Ramos (cell line): Measurements from ENCODE around the gene STATH.
"Not testable (repeated sequence)": the region's sequence is repeated elsewhere in the genome, so short reads cannot be mapped to it uniquely, and the experiment has no call there.

Source experiments
- in situ Hi-C: fragments of 300-500 bp; cut with MboI; formaldehyde crosslinking; loops from one replicate; pipeline ENCODE4 v1.14.3; 2022; ENCODE audit warnings: low sequenced_read_pairs; ENCODE audit not compliant: unreplicated experiment

Gene STATH, protein sequence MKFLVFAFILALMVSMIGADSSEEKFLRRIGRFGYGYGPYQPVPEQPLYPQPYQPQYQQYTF

DNA sequence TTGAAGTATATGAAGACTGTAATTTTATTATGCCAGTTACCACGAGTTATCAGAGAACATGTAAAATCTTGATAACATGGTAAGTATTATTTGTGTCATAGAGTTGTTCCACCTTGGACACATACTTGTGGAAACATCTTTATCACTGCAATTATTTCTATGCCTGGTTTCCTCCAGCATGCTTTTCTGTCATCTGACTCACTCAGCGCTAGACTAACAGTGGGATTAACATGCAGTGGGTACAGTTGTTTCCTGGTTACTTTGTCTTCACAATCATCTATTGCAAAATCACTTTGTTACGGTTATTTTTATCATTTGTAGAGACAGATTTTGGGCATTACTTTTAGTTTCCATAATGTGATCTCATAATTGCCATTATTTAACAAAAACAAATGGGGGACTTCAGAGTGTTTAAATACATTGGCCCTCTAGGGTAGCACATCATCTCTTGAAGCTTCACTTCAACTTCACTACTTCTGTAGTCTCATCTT lies at the start of gene STATH:
TSS of gene STATH (plus strand) at position 441 of the 491 bp plus-strand sequence. CDS start 2,472 bp downstream, outside the sequence.
- in situ Hi-C loops: no loop called here

DNA sequence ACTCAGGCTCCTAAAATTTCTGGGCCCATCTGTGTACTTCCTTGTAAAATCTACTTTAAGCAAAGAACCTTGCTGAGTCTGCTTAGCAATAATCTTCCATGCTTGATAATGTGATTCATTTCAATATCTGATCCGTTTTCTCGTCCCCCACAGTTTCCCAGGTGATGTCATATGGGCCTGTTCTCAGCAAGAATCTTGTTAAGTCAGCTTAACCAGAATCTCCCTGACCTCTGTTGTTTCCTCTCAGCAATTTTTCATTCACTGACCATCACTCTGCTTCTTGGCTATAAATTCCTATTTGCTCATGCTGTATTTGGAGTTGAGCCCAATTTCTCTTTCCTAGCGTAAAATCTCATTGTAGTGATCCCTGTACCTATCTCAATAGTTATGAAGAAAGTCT lies 44.2 kb upstream of the STATH start:
- in situ Hi-C loops: no loop called here

DNA sequence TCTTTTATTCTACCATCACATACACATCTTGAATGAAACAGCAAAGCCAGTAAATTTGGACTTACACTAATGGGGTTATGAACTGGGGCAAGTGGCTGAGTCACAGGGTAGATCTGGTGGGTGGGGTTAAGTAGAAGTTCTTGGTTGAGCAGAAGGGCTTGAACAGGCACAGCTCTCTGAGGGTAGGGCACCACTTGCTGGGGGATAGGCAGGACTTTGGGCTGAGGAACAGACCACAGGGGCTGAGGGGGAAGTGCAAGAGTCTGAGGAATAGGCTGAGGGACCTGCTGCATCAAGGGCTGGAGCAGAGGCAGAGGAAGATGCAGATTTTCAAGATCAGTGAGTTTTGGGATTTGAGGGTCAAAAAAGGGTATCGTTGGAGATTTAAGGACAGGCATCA lies 38.6 kb upstream of the STATH start:
- in situ Hi-C loops: no loop called here

DNA sequence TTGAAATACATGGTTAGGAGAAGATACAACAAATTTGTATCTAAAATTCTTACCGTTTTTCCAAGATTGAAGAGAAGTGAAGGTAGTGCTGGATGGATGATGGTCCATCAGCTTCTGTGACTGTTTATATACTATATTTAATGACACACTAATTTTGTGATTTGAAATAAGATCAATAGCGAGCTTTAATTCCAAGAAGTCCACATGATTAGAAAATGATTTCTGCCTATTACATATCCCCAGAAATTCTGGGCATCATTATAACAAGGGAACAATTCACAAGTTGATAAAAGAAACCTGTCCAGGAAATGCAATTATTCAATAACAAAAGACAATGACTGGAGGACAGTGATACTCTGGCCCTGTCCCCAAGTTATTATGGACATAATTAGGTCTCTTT lies 30.1 kb upstream of the STATH start, which contains the start of gene CSN2:
TSS of gene CSN2 (minus strand) at position 101 of the 400 bp plus-strand sequence. CDS start 4,733 bp downstream, outside the sequence.
- in situ Hi-C loops: no loop called here

DNA sequence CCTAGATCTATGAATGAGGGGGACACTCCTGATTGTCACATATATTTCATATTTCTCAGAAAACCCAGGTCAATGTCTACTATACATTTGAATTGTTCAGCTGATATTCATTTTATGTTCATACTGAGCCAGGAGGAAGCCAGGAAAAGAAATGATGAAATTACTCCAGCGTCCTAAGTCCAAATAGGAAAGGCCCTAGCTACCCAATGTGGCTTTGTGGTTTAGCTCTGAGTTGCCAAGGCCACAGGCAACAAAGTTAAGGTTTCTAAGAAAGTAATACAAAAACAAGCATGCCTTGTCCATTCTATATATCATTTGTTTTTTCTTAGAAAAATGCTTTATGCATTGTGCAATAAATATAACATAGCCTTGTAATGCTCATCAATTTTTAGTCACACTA lies 25.7 kb upstream of the STATH start:
- in situ Hi-C loops: no loop called here

DNA sequence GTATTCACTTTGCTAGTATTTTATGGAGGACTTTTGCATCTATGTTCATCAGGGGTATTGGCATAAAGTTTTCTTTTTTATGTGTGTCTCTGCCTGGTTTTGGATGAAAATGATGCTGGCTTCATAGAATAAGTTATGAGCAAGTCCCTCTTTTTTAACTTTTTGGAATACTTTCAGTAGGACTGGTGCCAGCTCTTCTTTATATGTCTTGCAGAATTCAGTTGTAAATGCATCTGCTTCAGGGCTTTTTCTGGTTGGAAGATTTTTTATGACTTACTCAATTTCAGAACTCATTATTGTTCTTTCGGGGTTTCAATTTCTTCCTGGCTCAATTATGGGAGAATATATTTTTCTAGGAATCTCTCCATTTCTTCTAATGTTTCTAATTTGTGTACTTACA lies 21.1 kb upstream of the STATH start:
- in situ Hi-C loops: no loop called here

DNA sequence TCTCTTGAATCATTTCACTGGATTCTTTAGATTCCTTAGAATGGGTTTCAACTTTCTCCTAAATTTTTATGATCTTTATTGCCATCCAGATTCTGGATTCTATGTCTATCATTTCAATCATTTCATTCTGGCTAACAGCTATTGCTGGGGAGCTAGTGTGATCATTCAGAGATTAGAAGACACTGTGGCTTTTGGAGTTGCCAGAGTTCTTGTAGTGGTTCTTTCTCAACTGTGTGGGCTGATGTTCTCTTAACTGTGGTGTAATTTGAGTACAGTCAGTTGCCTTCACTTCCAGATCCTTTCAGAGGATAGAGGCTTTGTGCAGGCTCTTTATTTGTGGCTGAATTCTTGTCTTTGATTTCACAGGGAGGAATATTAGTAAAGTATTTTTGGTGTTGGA lies 18.2 kb upstream of the STATH start:
- in situ Hi-C loops: no loop called here

DNA sequence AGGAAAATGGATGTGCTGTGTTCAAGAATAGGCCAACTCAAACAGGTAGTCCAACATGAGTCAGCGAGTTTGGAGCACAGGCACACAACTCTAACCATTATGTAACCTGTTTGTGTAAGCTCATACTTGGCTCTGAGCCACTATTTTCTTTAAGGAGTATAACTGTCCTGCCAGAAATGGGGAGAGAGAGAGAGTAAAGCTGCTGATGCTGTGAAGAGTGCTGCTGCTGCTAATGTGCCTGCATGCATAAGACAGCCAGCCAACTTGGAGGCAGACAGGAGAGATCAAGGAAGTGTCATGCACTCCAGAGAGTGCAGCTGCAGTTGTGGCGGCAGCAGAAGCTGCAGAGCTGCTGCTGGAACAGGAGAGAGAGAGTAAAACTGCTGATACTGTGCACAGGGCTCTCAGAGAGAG lies 11.7 kb upstream of the STATH start:
- in situ Hi-C loops: no loop called here

DNA sequence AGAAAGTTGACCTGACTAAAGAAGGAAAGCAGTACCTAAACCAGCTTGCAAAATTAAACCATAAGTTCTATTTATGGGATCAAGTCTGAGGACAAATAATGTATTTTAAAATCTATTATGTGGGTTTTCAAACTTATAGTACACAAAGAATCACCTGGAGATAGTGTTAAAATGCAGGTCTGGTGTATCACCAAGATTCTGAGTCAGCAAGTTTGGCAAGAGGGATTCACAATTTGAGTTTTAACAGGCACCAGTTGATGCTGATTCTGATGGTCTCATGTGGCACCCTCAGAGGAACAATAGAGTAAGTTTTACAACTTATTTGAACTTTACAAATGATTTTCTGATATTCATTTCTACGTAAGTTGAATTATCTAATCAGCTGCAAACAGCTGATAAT lies 9.1 kb upstream of the STATH start:
- in situ Hi-C loops: no loop called here

DNA sequence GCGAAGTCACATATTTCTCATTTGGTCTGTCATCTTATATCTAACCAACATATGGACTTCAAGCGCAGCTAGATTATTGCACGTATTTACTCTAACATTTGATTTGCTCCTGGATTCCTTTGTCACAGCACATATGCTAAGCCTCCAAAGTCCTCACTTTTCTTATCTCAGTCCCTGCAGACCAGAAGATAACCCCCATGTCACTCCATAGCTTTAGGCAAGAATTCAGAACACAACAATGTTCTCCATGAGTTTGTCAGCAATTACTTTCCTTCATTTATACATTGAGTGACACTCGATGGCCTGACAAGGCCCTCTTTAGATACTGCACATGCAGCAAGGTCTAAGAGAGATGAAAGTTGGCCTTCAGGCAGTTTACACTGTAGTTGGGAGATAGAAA lies 4.8 kb upstream of the STATH start:
- in situ Hi-C loops: no loop called here

DNA sequence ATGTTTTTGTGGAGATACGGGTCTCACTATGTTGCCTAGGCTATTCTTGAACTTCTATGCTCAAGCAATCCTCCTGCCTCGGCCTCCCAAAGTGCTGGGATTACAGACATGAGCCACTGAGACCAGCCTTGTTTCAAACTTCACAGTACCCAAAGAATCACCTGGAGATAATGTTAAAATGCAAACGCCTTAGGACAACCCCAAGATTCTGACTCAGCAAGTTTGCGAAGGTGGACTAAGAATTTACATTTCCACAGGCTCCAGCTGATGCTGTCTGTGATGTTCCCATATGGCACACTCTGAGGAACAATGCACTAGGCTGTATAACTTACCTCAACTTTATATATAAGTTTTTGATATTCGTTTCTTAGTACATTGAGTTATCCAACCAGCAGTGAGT lies 984 bp upstream of the STATH start:
- in situ Hi-C loops: no loop called here

DNA sequence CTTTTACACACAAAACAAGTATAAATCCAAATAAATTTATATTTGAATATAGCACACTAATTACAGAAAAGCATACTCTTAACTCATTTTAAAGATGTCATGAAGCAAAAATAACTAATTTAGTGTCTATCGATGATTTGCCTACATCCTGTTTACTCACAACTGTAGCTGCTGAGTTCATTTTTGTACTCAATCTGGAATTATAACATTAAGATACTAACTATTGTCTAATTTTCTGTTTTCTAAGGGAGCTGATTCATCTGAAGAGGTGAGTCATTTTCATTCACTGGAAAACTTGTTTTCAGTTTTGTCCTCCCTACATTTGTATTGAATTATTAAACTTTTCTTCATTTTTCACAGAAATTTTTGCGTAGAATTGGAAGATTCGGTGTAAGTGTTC lies 3.7 kb downstream of the STATH start:
- in situ Hi-C loops: no loop called here

DNA sequence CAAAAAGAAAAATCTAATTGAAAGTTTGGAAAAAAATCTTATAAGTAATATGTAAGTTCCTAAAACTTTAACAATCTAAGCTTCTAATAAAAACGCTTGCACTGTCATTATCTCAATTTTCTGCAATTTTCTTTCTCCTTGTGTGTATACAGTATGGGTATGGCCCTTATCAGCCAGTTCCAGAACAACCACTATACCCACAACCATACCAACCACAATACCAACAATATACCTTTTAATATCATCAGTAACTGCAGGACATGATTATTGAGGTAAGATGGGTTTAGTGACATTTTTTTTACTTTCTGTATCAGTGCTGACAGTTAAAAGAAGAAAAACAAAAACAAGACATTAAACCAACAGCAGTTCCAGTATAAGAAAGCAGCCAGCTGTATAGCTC lies 4.9 kb downstream of the STATH start:
- in situ Hi-C loops: no loop called here

DNA sequence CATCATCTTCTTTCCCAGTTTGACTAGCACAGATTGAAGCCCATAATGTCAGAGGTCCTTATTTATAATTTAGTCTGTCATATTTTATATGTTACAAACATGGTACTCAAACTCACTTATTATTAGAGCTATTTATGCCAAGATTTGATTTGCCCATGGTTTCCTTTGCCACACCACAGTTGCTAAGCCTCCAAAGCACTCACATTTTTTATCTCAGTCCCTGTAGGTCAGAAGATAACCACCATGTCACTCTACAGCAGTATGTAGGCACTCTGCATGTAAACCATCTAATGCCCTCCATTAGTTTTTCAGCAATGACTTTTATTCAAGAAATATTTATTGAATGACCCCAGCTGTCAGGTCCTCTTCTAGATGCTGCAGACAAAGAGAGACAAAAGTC lies 6.7 kb downstream of the STATH start:
- in situ Hi-C loops: no loop called here

DNA sequence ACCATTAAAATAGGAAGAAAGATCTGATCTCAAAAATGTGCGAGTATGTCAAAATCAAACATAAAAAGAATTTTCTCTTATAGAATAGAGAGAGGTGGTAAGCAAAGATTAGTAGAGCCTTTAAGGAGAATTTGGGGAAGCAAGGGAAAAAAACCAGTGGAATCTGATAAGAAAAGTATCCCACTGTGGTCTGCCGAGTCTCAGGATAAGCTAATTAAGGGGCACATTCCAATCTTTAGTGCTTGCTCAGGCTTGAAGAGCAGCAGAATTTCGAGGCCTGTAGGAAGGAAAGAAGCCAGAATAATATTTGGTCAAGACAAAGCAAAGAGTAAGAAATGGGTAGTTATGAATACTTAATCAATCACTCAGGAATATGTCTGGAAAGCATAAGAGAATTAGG lies 13.0 kb downstream of the STATH start:
- in situ Hi-C loops: no loop called here

DNA sequence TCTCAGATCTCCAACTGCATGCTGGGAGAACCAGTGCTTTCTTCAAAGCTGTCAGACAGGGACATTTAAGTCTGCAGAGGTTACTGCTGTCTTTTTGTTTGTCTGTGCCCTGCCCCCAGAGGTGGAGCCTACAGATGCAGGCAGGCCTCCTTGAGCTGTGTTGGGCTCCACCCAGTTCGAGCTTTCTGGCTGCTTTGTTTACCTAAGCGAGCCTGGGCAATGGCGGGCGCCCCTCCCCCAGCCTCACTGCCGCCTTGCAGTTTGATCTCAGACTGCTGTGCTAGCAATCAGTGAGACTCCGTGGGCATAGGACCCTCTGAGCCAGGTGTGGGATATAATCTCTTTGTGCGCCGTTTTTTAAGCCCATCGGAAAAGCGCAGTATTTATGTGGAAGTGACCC lies 23.2 kb downstream of the STATH start:
- in situ Hi-C loops: not testable (repeated sequence)

DNA sequence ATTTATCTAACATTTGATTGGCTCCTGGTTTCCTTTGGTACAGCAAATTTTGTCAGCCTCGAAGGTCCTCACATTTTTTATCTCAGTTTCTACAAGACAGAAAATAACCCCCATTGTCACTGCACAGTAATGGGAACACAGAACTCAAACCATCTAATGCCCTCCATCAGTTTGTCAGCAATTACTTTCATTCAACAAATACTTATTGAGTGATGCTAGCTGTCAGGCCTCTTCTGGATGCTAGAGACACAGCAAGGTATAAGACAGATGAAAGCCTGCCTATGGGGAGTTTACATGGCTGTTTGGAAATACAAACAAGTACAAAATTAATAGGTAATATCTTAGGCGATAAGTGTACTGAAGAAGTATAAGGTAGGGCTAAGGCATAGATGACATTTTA lies 27.5 kb downstream of the STATH start:
- in situ Hi-C loops: no loop called here

DNA sequence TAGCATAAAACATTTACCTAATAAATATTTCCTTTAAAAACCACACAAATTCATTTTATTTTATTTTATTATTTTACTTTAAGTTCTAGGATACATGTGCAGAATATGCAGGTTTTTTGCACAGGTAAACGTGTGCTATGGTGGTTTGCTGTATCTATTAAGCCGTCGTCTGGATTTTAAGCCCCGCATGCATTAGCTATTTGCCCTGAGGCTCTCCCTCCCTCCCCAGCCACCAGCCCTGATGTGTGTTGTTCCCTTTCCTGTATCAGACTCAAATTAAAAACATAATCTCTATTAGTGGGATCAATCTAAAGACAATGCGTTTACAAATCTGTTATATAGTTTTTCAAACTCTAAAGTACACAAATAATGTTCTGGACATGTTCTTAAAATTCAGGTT lies 31.2 kb downstream of the STATH start:
- in situ Hi-C loops: no loop called here

DNA sequence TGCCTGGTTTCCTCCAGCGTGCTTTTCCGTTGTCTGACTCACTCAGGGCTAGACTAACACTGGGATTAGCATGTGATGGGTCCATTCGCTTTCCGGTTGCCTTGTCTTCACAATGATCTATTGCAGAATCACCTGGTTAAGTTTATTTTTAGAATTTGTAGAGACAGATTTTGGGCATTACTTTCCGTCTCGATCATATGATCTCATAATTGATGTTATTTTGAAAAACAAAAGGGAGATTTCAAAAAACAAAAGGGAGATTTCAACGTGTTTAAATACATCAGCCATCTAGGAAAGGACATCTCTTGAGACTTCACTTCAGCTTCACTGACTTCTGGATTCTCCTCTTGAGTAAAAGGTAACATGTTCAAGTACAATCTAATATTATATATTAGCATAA lies 32.4 kb downstream of the STATH start, which contains the start of gene HTN3:
TSS of gene HTN3 (plus strand) at position 301 of the 400 bp plus-strand sequence. CDS start 2,282 bp downstream, outside the sequence.
- in situ Hi-C loops: not testable (repeated sequence)

DNA sequence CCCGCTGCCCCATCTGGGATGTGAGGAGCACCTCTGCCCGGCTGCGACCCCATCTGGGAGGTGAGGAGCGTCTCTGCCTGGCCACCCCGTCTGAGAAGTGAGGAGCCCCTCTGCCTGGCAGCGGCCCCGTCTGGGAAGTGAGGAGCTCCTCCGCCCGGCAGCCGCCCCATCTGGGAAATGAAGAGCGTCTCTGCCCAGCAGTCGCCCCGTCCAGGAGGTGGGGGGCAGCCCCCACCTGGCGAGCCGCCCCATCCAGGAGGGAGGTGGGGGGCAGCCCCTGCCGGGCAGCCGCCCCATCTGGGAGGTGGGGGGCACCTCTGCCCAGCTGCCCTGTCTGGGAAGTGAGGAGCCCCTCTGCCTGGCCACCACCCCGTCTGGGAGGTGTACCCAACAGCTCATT lies 41.8 kb downstream of the STATH start:
- in situ Hi-C loops: not testable (repeated sequence)

DNA sequence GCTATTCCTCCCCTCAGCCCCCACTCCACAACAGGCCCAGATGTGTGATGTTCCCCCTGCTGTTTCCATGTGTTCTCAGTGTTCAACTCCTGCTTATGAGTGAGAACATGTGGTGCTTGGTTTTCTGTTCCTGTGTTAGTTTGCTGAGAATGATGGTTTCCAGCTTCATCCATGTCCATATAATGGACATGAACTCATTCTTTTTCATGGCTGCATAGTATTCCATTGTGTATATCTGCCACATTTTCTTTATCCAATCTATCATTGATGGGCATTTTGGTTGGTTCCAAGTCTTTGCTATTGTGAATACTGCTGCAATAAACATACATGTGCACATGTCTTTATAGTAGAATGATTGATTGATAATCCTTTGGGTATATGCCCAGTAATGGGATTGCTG lies 44.2 kb downstream of the STATH start:
- in situ Hi-C loops: not testable (repeated sequence)

DNA sequence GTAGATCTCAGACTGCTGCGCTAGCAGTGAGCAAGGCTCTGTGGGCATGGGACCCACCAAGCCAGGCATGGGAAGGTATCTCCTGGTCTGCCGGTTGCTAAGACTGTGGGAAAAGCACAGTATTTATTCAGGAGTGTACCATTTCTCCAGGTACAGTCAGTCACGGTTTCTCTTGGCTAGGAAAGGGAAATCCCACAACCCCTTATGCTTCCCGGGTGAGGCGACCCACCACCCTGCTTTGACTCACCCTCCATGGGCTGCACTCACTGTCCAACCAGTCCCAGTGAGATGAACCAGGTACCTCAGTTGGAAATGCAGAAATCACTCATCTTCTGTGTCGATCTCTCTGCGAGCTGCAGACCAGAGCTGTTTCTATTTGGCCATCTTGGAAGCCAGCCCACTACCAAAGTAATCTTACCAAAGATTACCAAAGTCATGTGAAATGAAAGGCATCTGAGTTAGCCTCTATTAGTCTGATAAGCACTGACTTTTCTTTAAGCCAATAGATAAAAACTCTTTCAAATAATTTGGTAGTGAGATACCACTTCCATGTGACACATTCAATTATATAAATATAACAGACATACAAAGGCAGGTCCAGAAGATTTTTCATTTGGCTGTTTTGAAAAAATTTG lies 46.0 kb downstream of the STATH start:
- in situ Hi-C loops: no loop called here
